Activated T-helper 1 cell treated with anti-CD3 and anti-CD28 coated beads, Interleukin-12 subunit alpha, Interleukin-12 subunit beta, Interleukin-2, Interleukin-4 antibody, amounts not matched to agents 30 ng/mL and 10 ng/mL and 1 ng/mL, durations not matched to agents 14 hours and 24 hours and 36 hours (primary cell): ENCODE data around the gene AIF1L. TPM values are rescaled to one million over a fixed set of nuclear protein-coding genes. Genes with fewer than 3 reads are reported as not detected.

ENCODE experiments used
- DNase-seq: peaks from one replicate; pipeline ENCODE4 v3.0.0; 2021; ENCODE audit warnings: low spot score
- H3K27ac Mint-ChIP-seq: one replicate; pipeline ENCODE4 v1.8.0; 2021; ENCODE audit warnings: mild to moderate bottlenecking, mixed read lengths
- H3K27me3 Mint-ChIP-seq: one replicate; pipeline ENCODE4 v1.8.0; 2022; ENCODE audit warnings: mild to moderate bottlenecking, moderate library complexity, mixed read lengths; ENCODE audit not compliant: insufficient read depth
- H3K36me3 Mint-ChIP-seq: one replicate; pipeline ENCODE4 v1.8.0; 2021; ENCODE audit warnings: low read depth, mixed read lengths
- H3K4me1 Mint-ChIP-seq: one replicate; pipeline ENCODE4 v1.8.0; 2021; ENCODE audit warnings: low read depth, mixed read lengths
- H3K4me3 Mint-ChIP-seq: one replicate; pipeline ENCODE4 v1.8.0; 2021; ENCODE audit warnings: mild to moderate bottlenecking, moderate library complexity, mixed read lengths
- H3K9me3 Mint-ChIP-seq: one replicate; pipeline ENCODE4 v1.8.0; 2021; ENCODE audit warnings: mixed read lengths
- intact Hi-C: fragments of 100-400 bp; cut with micrococcal nuclease; formaldehyde crosslinking; loops from one replicate; pipeline ENCODE4 v1.15.1; 2024
- total RNA-seq: library from RNA; stranded (reverse); gene quantifications from 2 replicates; pipeline ENCODE4 v1.2.3, GENCODE V29; 2022

The AIF1L gene
- total RNA-seq, 1 donor from 2014 or later: 0.34 TPM

DNA sequence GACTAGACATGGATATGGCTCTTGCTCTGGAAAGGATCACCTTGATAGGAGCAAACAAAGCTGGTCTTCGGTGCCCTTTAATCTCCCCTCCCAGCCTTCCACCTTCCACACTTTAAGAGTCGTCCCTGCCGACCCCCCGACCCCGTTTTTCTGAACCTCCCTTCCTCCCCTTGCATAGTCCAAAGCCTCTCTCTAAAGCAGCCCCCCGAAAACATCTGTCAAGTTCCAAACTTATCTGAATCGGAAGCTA, 28.6 kb downstream of the AIF1L start:
- no peaks in the 10 kb centered on the region for H3K9me3 Mint-ChIP-seq
- peak overlapping the region; percentile 91 for H3K27ac Mint-ChIP-seq
- no peaks in the 10 kb centered on the region for H3K27me3 Mint-ChIP-seq
- peaks cover 22% of the 10 kb centered on the region for H3K36me3 Mint-ChIP-seq
- intact Hi-C loops: loop anchor here (1.0 to 10.0 kb wide), 13 partner anchors 67 to 1280 kb away; partner anchors contain the start of genes FUBP3, MED27, POMT1 and RAPGEF1
- no peak for DNase-seq
- H3K4me3 Mint-ChIP-seq: peak overlapping the region; percentile 91
- peaks cover 30% of the 10 kb centered on the region for H3K4me1 Mint-ChIP-seq

- intact Hi-C loops: loop anchor here (1.0 to 10.0 kb wide), 13 partner anchors 67 to 1279 kb away; partner anchors contain the start of genes FUBP3, MED27, POMT1 and RAPGEF1
- H3K4me3 Mint-ChIP-seq: peak within 1 kb of the TSS; percentile 91
- H3K27ac Mint-ChIP-seq: peak within 1 kb of the TSS; percentile 91
- peaks cover 30% of the 10 kb centered on the region for H3K4me1 Mint-ChIP-seq
- DNase-seq: peak; percentile 99
- H3K27me3 Mint-ChIP-seq: no peaks in the 10 kb centered on the region
- peaks cover 23% of the 10 kb centered on the region for H3K36me3 Mint-ChIP-seq
- no peaks in the 10 kb centered on the region for H3K9me3 Mint-ChIP-seq
These were observed 29.1 kb downstream of the AIF1L start, which contains the start of gene NUP214 for GRCh38 chr9:131125288-131126058. Gene NUP214 (plus strand): TSS chr9:131125586. CDS start chr9:131125705, 119 bp downstream.

- Mint-ChIP-seq H3K4me1 (peaks cover 30% of the 10 kb centered on the region), H3K27me3 (no peaks in the 10 kb centered on the region), H3K4me3 (peak overlapping the region; percentile 91), H3K27ac (peak overlapping the region; percentile 91), H3K36me3 (peaks cover 27% of the 10 kb centered on the region), H3K9me3 (no peaks in the 10 kb centered on the region)
- DNase-seq: no peak
- intact Hi-C loops: loop anchor here (5.0 to 10.0 kb wide), 5 partner anchors 111 to 951 kb away; partner anchors contain the start of genes FUBP3, MED27 and RAPGEF1
These were observed 29.7 kb downstream of the AIF1L start for GRCh38 chr9:131126059-131126426.

DNA sequence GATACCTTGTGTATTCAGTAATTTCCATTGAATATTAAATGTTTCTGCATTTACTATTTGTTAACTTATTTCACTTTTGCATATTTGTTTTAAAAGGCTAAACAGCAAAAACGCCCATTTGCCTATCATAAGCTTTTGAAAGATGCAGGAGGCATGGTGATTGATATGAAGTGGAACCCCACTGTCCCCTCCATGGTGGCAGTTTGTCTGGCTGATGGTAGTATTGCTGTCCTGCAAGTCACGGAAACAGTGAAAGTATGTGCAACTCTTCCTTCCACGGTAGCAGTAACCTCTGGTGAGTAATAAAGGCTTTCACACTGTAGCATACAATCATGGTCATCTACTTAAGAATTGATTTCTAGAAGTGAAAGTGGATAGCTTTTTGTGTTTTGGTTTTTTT, 32.9 kb downstream of the AIF1L start:
- Mint-ChIP-seq H3K27ac (no peak overlapping the region), H3K27me3 (no peaks in the 10 kb centered on the region), H3K36me3 (peaks cover 46% of the 10 kb centered on the region), H3K4me3 (no peak overlapping the region), H3K4me1 (peaks cover 30% of the 10 kb centered on the region), H3K9me3 (no peaks in the 10 kb centered on the region)
- no peak for DNase-seq
- intact Hi-C loops: loop anchor here (5.0 to 10.0 kb wide), 5 partner anchors 108 to 948 kb away; partner anchors contain the start of genes FUBP3, MED27 and RAPGEF1

DNA sequence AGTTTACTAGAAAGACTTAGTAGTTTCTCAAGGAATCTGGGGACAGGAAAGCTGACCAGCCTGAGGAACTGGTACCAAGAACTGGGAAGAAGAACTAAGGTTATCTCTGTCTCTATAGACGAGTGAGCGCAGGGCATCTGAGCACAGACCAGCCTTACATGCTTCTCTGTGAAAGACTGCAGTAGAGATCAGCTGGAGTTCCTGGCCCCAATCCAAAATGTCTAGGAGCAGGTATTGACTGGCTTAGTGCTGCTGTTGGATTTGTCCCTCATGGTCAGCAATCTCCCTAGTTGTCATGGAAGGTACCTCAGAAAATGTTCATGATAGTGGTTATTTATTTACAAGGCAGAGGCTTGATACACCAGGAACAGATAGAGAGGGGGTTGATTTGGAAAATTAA, 42.3 kb downstream of the AIF1L start:
- Mint-ChIP-seq H3K4me3 (no peak overlapping the region), H3K27me3 (no peaks in the 10 kb centered on the region), H3K9me3 (no peaks in the 10 kb centered on the region), H3K27ac (no peak overlapping the region), H3K4me1 (peaks cover 2% of the 10 kb centered on the region), H3K36me3 (peaks cover 56% of the 10 kb centered on the region)
- DNase-seq: no peak
- intact Hi-C loops: no loop called here

DNA sequence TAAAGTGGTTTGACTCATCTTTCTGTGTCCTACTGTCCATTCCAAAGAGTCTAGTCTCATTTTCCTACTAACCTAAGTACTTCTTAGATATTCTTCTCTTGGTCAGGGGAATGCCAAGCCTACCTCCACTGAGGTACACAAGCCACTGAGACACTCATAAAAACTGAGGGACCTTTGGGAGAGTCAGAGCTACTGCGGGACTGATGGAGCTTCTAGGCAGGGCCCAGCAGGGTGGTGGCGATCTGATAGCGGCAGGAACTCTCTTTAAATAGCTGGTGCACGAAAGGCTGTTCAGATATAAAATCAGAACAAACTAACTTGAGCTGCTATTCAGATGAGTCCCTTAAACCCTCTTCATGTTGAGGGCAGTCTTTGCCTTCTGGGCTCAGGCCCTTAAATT, 43.8 kb downstream of the AIF1L start:
- no peak overlapping the region for H3K4me3 Mint-ChIP-seq
- no peak for DNase-seq
- no peak overlapping the region for H3K27ac Mint-ChIP-seq
- intact Hi-C loops: no loop called here
- no peaks in the 10 kb centered on the region for H3K9me3 Mint-ChIP-seq
- no peaks in the 10 kb centered on the region for H3K27me3 Mint-ChIP-seq
- H3K4me1 Mint-ChIP-seq: peaks cover 5% of the 10 kb centered on the region
- peaks cover 59% of the 10 kb centered on the region for H3K36me3 Mint-ChIP-seq

GRCh38 chr9:131140550-131140949, 44.2 kb downstream of the AIF1L start:
- no peak overlapping the region for H3K4me3 Mint-ChIP-seq
- intact Hi-C loops: no loop called here
- H3K4me1 Mint-ChIP-seq: peaks cover 5% of the 10 kb centered on the region
- H3K36me3 Mint-ChIP-seq: peaks cover 61% of the 10 kb centered on the region
- no peaks in the 10 kb centered on the region for H3K27me3 Mint-ChIP-seq
- H3K9me3 Mint-ChIP-seq: no peaks in the 10 kb centered on the region
- no peak for DNase-seq
- H3K27ac Mint-ChIP-seq: no peak overlapping the region

DNA sequence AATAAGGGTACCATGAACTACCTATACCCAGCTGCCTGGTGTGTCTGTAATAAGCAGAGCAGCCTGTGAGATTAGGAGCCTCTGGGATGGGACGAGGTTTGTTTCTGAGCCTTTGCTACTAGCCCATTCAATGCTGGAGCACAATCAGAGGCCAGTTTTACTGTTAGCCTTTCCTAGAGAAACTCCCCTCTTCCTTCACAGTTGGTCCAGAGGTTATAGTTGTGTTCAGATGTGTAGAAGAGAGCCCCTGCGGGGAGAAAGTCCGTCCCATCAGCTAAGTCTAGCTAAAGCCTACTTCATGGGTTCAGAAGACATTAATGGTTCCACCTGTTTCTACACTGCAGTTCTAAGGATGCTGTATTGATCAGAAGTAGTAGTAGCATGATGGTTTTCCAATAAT, 45.8 kb downstream of the AIF1L start:
- Mint-ChIP-seq H3K4me1 (peaks cover 5% of the 10 kb centered on the region), H3K27ac (no peak overlapping the region), H3K36me3 (peaks cover 56% of the 10 kb centered on the region), H3K4me3 (no peak overlapping the region), H3K27me3 (no peaks in the 10 kb centered on the region), H3K9me3 (no peaks in the 10 kb centered on the region)
- intact Hi-C loops: no loop called here
- DNase-seq: no peak

DNA sequence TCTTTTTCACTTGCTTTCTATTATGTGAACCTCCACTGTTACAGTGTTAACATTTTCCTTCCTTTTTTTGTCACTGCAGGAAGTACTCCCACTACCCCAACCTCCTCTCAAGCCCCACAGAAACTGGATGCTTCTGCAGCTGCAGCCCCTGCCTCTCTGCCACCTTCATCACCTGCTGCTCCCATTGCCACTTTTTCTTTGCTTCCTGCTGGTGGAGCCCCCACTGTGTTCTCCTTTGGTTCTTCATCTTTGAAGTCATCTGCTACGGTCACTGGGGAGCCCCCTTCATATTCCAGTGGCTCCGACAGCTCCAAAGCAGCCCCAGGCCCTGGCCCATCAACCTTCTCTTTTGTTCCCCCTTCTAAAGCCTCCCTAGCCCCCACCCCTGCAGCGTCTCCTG, 47.9 kb downstream of the AIF1L start:
- no peaks in the 10 kb centered on the region for H3K9me3 Mint-ChIP-seq
- no peak for DNase-seq
- peak overlapping the region; percentile 21 for H3K27ac Mint-ChIP-seq
- intact Hi-C loops: no loop called here
- H3K4me3 Mint-ChIP-seq: no peak overlapping the region
- no peaks in the 10 kb centered on the region for H3K27me3 Mint-ChIP-seq
- H3K4me1 Mint-ChIP-seq: peaks cover 5% of the 10 kb centered on the region
- peaks cover 56% of the 10 kb centered on the region for H3K36me3 Mint-ChIP-seq

DNA sequence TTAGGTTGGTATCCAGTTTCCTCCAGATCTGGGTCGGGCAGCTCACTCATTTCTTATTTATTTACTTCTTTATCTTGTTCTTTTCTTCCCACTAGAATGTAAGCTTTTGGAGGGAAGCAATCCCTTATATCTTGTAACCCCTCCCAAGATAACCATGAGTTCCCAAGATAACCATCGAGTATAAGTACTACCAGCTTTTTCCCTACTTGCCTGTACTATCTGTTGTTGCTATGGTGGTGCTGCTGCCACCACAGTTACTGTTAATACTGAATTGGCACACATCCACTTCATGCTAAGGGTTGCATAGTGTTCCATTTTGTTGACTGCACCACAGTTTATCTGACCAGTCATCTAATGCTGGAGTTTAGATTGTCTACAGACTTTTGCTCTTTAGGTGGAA, 48.9 kb downstream of the AIF1L start:
- Mint-ChIP-seq H3K27ac (no peak overlapping the region), H3K4me1 (peaks cover 5% of the 10 kb centered on the region), H3K27me3 (no peaks in the 10 kb centered on the region), H3K36me3 (peaks cover 55% of the 10 kb centered on the region), H3K4me3 (no peak overlapping the region), H3K9me3 (no peaks in the 10 kb centered on the region)
- no peak for DNase-seq
- intact Hi-C loops: no loop called here

GRCh38 chr9:131146186-131146585, 49.9 kb downstream of the AIF1L start:
- Mint-ChIP-seq H3K36me3 (peaks cover 48% of the 10 kb centered on the region), H3K9me3 (no peaks in the 10 kb centered on the region), H3K4me1 (peaks cover 5% of the 10 kb centered on the region), H3K4me3 (no peak overlapping the region), H3K27ac (no peak overlapping the region), H3K27me3 (no peaks in the 10 kb centered on the region)
- intact Hi-C loops: no loop called here
- no peak for DNase-seq

DNA sequence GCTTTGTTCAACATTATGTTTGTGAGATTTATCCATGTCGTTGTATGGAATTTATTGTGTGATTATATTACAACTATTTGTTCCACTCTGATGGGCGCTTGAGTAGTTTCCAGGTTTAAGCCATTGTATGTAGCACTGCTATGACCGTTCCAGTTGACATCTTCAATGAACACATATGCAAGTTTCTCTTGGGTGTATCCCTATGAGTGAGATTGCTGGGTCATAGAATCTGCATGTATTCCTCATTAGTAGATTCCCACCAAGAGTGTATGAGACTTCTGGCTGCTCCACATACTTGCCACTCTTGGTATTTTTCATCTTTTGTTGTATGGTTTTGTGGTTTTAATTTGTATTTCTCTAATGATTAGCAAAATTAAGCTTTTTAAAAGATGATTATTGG, 51.9 kb downstream of the AIF1L start:
- Mint-ChIP-seq H3K4me1 (peaks cover 5% of the 10 kb centered on the region), H3K4me3 (no peak overlapping the region), H3K36me3 (peaks cover 51% of the 10 kb centered on the region), H3K9me3 (no peaks in the 10 kb centered on the region), H3K27ac (no peak overlapping the region), H3K27me3 (no peaks in the 10 kb centered on the region)
- DNase-seq: no peak
- intact Hi-C loops: no loop called here

GRCh38 chr9:131148966-131149687, 52.8 kb downstream of the AIF1L start:
- H3K4me1 Mint-ChIP-seq: no peaks in the 10 kb centered on the region
- intact Hi-C loops: no loop called here
- DNase-seq: no peak
- H3K4me3 Mint-ChIP-seq: no peak overlapping the region
- no peaks in the 10 kb centered on the region for H3K9me3 Mint-ChIP-seq
- no peak overlapping the region for H3K27ac Mint-ChIP-seq
- peaks cover 51% of the 10 kb centered on the region for H3K36me3 Mint-ChIP-seq
- no peaks in the 10 kb centered on the region for H3K27me3 Mint-ChIP-seq
